Neural cell (in vitro differentiated cells): ENCODE data around the gene DARS1. TPM values are rescaled to one million over a fixed set of nuclear protein-coding genes. Genes with fewer than 3 reads are reported as not detected.

Experiments used
- H2AFZ ChIP-seq: fragments of 200-600, 300-800 bp; sonication (generic), shearing (Covaris generic); 2 replicates; pipeline ENCODE4 v1.6.0; 2014; ENCODE audit warnings: low read depth, mild to moderate bottlenecking, antibody characterized with exemption, low read length, moderate library complexity
- H3F3A ChIP-seq: fragments of 200-600 bp; shearing (Covaris generic); 2 replicates; pipeline ENCODE4 v1.6.1; 2016; ENCODE audit warnings: mild to moderate bottlenecking, moderate library complexity, mixed read lengths, antibody characterized with exemption, low read length; ENCODE audit not compliant: insufficient read depth, poor library complexity, severe bottlenecking
- H3K27ac ChIP-seq: fragments of 200-600, 300-800 bp; sonication (generic), shearing (Covaris generic); 2 replicates; pipeline ENCODE4 v1.5.1; 2014; ENCODE audit warnings: mild to moderate bottlenecking, low read length, moderate library complexity
- H3K27me3 ChIP-seq: fragments of 300-800, 200-600 bp; sonication (generic), shearing (Covaris generic); 2 replicates; pipeline ENCODE4 v1.6.0; 2014; ENCODE audit warnings: mild to moderate bottlenecking, low read depth, low read length, moderate library complexity; ENCODE audit not compliant: insufficient read depth
- H3K36me3 ChIP-seq: fragments of 300-800, 200-600 bp; sonication (generic), shearing (Covaris generic); 2 replicates; pipeline ENCODE4 v1.5.1; 2014; ENCODE audit warnings: mild to moderate bottlenecking, antibody characterized with exemption, low read length, moderate library complexity; ENCODE audit not compliant: insufficient read depth
- H3K4me2 ChIP-seq: fragments of 300-800, 200-600 bp; sonication (generic), shearing (Covaris generic); 2 replicates; pipeline ENCODE4 v1.6.0; 2014; ENCODE audit warnings: mild to moderate bottlenecking, low read length
- H3K4me3 ChIP-seq: fragments of 300-800, 200-600 bp; sonication (generic), shearing (Covaris generic); 2 replicates; pipeline ENCODE4 v1.5.1; 2014; ENCODE audit warnings: mild to moderate bottlenecking, low read length, moderate library complexity
- H3K79me2 ChIP-seq: fragments of 200-600 bp; shearing (Covaris generic); replicated peaks from 2 replicates; pipeline ENCODE4 v1.6.0; 2014; ENCODE audit warnings: mild to moderate bottlenecking, low read length, moderate library complexity; ENCODE audit not compliant: insufficient read depth
- H3K9ac ChIP-seq: fragments of 300-800, 200-600 bp; sonication (generic), shearing (Covaris generic); 2 replicates; pipeline ENCODE4 v1.6.1; 2016; ENCODE audit warnings: mild to moderate bottlenecking, low read length, mixed read lengths
- H3K9me2 ChIP-seq: fragments of 200-600 bp; shearing (Covaris generic); 2 replicates; pipeline ENCODE4 v1.6.1; 2016; ENCODE audit warnings: mild to moderate bottlenecking, low read length, mixed read lengths; ENCODE audit not compliant: insufficient read depth
- H3K9me3 ChIP-seq: fragments of 200-600, 300-800 bp; sonication (generic), shearing (Covaris generic); 2 replicates; pipeline ENCODE4 v1.6.1; 2016; ENCODE audit warnings: mild to moderate bottlenecking, mixed run types, low read length, moderate library complexity, mixed read lengths
- H4K20me1 ChIP-seq: fragments of 200-600 bp; shearing (Covaris generic); 2 replicates; pipeline ENCODE4 v1.6.1; 2016; ENCODE audit warnings: mild to moderate bottlenecking, mixed run types; ENCODE audit not compliant: insufficient read depth
- CTCF ChIP-seq: fragments of 450-650 bp; IDR thresholded peaks from 2 replicates; pipeline ENCODE4 v1.5.1; 2014; ENCODE audit warnings: antibody characterized with exemption, mild to moderate bottlenecking, moderate library complexity; ENCODE audit not compliant: poor library complexity, severe bottlenecking
- EP300 ChIP-seq: fragments of 450-650 bp; conservative IDR thresholded peaks from 2 replicates; pipeline ENCODE4 v1.6.1; 2014; ENCODE audit warnings: antibody characterized with exemption, mild to moderate bottlenecking, moderate library complexity; ENCODE audit not compliant: poor library complexity, severe bottlenecking
- EZH2 ChIP-seq: fragments of 200-600, 300-800 bp; shearing (Covaris generic), sonication (generic); IDR thresholded peaks from 2 replicates; pipeline ENCODE4 v1.6.1; 2014; ENCODE audit warnings: antibody characterized with exemption, low read length, borderline replicate concordance, mild to moderate bottlenecking; ENCODE audit not compliant: insufficient read depth, poor library complexity, severe bottlenecking
- MXI1 ChIP-seq: fragments of 450-650 bp; conservative IDR thresholded peaks from 2 replicates; pipeline ENCODE4 v1.6.1; 2014; ENCODE audit warnings: antibody characterized with exemption, mild to moderate bottlenecking; ENCODE audit not compliant: poor library complexity, severe bottlenecking
- POLR2AphosphoS5 ChIP-seq: IDR thresholded peaks from 2 replicates; pipeline ENCODE4 v1.6.1; 2012
- RAD21 ChIP-seq: fragments of 450-650 bp; conservative IDR thresholded peaks from 2 replicates; pipeline ENCODE4 v1.6.1; 2014; ENCODE audit warnings: antibody characterized with exemption, mild to moderate bottlenecking, moderate library complexity
- REST ChIP-seq: IDR thresholded peaks from 2 replicates; pipeline ENCODE4 v1.6.1; 2012; ENCODE audit warnings: borderline replicate concordance
- SMC3 ChIP-seq: fragments of 450-650 bp; conservative IDR thresholded peaks from 2 replicates; pipeline ENCODE4 v1.6.1; 2014; ENCODE audit warnings: antibody characterized with exemption, mild to moderate bottlenecking, moderate library complexity; ENCODE audit not compliant: poor library complexity
- TAF1 ChIP-seq: IDR thresholded peaks from 2 replicates; pipeline ENCODE4 v1.6.1; 2012; ENCODE audit warnings: low read depth
- polyA plus RNA-seq: library from polyadenylated mRNA; depleted of rRNA; stranded (reverse); fragments of >200 nt; gene quantifications from 2 replicates; pipeline ENCODE4 v1.2.3, GENCODE V29; 2014

The DARS1 gene
- polyA plus RNA-seq, 1 donor from 2014 or later, result 37.9 TPM

GRCh38 chr2:135876066-135876711 is 109.2 kb downstream of the DARS1 start, which contains the start of gene MCM6:
Gene MCM6, minus strand, starts transcription at chr2:135876443. Its CDS starts 78 bp downstream, at chr2:135876365.
- no peaks in the 10 kb centered on the region for H3K27me3 ChIP-seq
- H3K9me2 ChIP-seq, result no peaks in the 10 kb centered on the region
- no peaks in the 10 kb centered on the region for H4K20me1 ChIP-seq
- H3K4me2 ChIP-seq, result peak within 1 kb of the TSS; percentile 91
- no peaks in the 10 kb centered on the region for H3F3A ChIP-seq
- no peaks in the 10 kb centered on the region for H3K36me3 ChIP-seq
- no peaks in the 10 kb centered on the region for H3K9me3 ChIP-seq
- peak within 1 kb of the TSS; percentile 55 for H3K9ac ChIP-seq
- no peak within 1 kb of the TSS for H3K27ac ChIP-seq
- peaks cover 4% of the 10 kb centered on the region for H3K79me2 ChIP-seq
- peak within 1 kb of the TSS; percentile 40 for H2AFZ ChIP-seq
- peak within 1 kb of the TSS; percentile 90 for H3K4me3 ChIP-seq
- TF ChIP-seq SMC3 (no peak), REST (peak; percentile 22), CTCF (peak; percentile 55), MXI1 (peak; percentile 90), TAF1 (no peak), POLR2AphosphoS5 (peak; percentile 66), EP300 (peak; percentile 32), EZH2 (no peak), RAD21 (peak; percentile 34)

- Histone ChIP-seq H3K27ac (no peak overlapping the region), H3K79me2 (peaks cover 4% of the 10 kb centered on the region), H3K27me3 (no peaks in the 10 kb centered on the region), H2AFZ (peak overlapping the region; percentile 40), H3F3A (no peaks in the 10 kb centered on the region), H3K9ac (peak overlapping the region; percentile 55), H3K9me3 (no peaks in the 10 kb centered on the region), H3K36me3 (no peaks in the 10 kb centered on the region), H4K20me1 (no peaks in the 10 kb centered on the region), H3K9me2 (no peaks in the 10 kb centered on the region), H3K4me2 (peak overlapping the region; percentile 91), H3K4me3 (peak overlapping the region; percentile 90)
- TF ChIP-seq RAD21 (no peak), CTCF (no peak), POLR2AphosphoS5 (no peak), EZH2 (no peak), TAF1 (no peak), REST (no peak), MXI1 (no peak)
These were observed 109.8 kb downstream of the DARS1 start for GRCh38 chr2:135875491-135876065.
